ENCODE data around the gene SDS. TPM values are rescaled to one million over a fixed set of nuclear protein-coding genes. Genes with fewer than 3 reads are reported as not detected.

The SDS gene
- total and polyA plus RNA-seq, 2 of the 8 experiments (the other 6 are each of a cell fraction or from before 2014, with no cell fraction given) = 0.21 TPM; not detected in 1

- ChIA-PET POLR2A (ENCODE audit: partially characterized antibody) (no interaction called here), CTCF (ENCODE audit: partially characterized antibody) (interaction anchor here (1.0 to 1.5 kb wide), 3 partner anchors 13 to 27 kb away, joined by 3 to 5 read pairs (median 3); no protein-coding TSS in a partner anchor)
- no peak overlapping the region for H3K9ac ChIP-seq (replicated peaks in 1 of 4; ENCODE audit: extremely low read depth in 1 of 4, low read depth in 3 of 4, low read length in 3 of 4)
- no peak overlapping the region for H2AFZ ChIP-seq (ENCODE audit: low read length)
- WGBS, 2 experiments (ENCODE audit: extremely low coverage in 1 of 2, insufficient coverage in 1 of 2, insufficient read length in 1 of 2, insufficient replicate concordance in 2 of 2, low coverage in 1 of 2, low lambda C conversion rate in 2 of 2, missing lambda C conversion rate in 1 of 2) = 90% methylated on average over 4 of the region's 4 CpGs; no CpG with 5 or more reads in 1 of the 2 experiments
- DNase-seq (ENCODE audit: low read depth in 1 of 2, low spot score in 2 of 2) (no peak), FAIRE-seq (no peak)
- no peak overlapping the region for H2BK5ac ChIP-seq (ENCODE audit: low read depth, low read length)
- H2BK20ac ChIP-seq (ENCODE audit: low read length) = no peak overlapping the region
- H2BK12ac ChIP-seq (ENCODE audit: low read depth, low read length) = no peak overlapping the region
- H3K4me2 ChIP-seq (ENCODE audit: insufficient read depth in 1 of 2, low read depth in 2 of 2, low read length in 2 of 2) = no peak overlapping the region
- no peak overlapping the region for H4K8ac ChIP-seq (ENCODE audit: extremely low read depth, insufficient read depth, low read length)
- peaks cover 0 to 6% of the 10 kb centered on the region in 2 experiments for H4K20me1 ChIP-seq (replicated peaks in 1 of 2; ENCODE audit: control insufficient read depth in 1 of 2, insufficient read depth in 2 of 2, low read length in 2 of 2)
- peaks cover 0 to 7% (median 0%) of the 10 kb centered on the region in 4 experiments; a peak in 5 of 8 replicates for H3K36me3 ChIP-seq (ENCODE audit: control insufficient read depth in 2 of 4, insufficient read depth in 4 of 4, low read length in 3 of 4)
- H2BK120ac ChIP-seq (replicated peaks; ENCODE audit: low read depth, low read length) = no peak overlapping the region
- H3K4me1 ChIP-seq (replicated peaks in 1 of 4; ENCODE audit: control insufficient read depth in 3 of 4, insufficient read depth in 4 of 4, low read length in 3 of 4) = no peaks in the 10 kb centered on the region
- H3K79me1 ChIP-seq (ENCODE audit: low read depth, low read length) = peaks cover 4% of the 10 kb centered on the region; the same call in 1 of the 2 replicates
- H3K27me3 ChIP-seq (replicated peaks in 1 of 4; ENCODE audit: control insufficient read depth in 3 of 4, extremely low read depth in 1 of 4, insufficient read depth in 3 of 4, low read length in 3 of 4) = no peaks in the 10 kb centered on the region
- no peak overlapping the region for H2AK5ac ChIP-seq (ENCODE audit: low read depth, low read length)
- H4K91ac ChIP-seq (replicated peaks; ENCODE audit: insufficient read length, low read length) = no peak overlapping the region
- no peak overlapping the region for H4K5ac ChIP-seq (ENCODE audit: insufficient read length, low read depth, low read length)
- no peak overlapping the region for H3K14ac ChIP-seq (ENCODE audit: insufficient read length)
- H3K4me3 ChIP-seq (ENCODE audit: extremely low read depth in 1 of 4, insufficient read depth in 2 of 4, low read depth in 3 of 4, low read length in 4 of 4) = no peak overlapping the region
- H2BK15ac ChIP-seq (ENCODE audit: low read length) = no peak overlapping the region
- no peak overlapping the region for H3K23ac ChIP-seq (ENCODE audit: insufficient read length)
- H3K4ac ChIP-seq (replicated peaks; ENCODE audit: insufficient read length, low read depth, low read length) = no peak overlapping the region
- no peak overlapping the region for H3K18ac ChIP-seq (ENCODE audit: extremely low read depth, low read length)
- H3K23me2 ChIP-seq (ENCODE audit: low read depth, low read length) = peaks cover 5% of the 10 kb centered on the region; the same call in 1 of the 2 replicates
- H3K9me3 ChIP-seq (ENCODE audit: insufficient read depth in 2 of 2, low read depth in 1 of 2, low read length in 1 of 2) = no peaks in the 10 kb centered on the region
- no peak for TF ChIP-seq JUN (IDR thresholded peaks at IDR 0.05; ENCODE audit: low read depth, low read length)
- TF ChIP-seq POLR2AphosphoS5 (IDR thresholded peaks at IDR 0.05; ENCODE audit: low read depth, low read length) = no peak
- TF ChIP-seq RNF2 (IDR thresholded peaks at IDR 0.05; ENCODE audit: borderline replicate concordance, low read depth, low read length, missing control alignments, poor library complexity, severe bottlenecking) = no peak
- TF ChIP-seq ZNF274 (IDR thresholded peaks at IDR 0.05; ENCODE audit: borderline replicate concordance, extremely low read depth, low read length) = no peak
- TF ChIP-seq KDM5A (IDR thresholded peaks at IDR 0.05; ENCODE audit: low read length) = no peak
- TF ChIP-seq TAF7 (optimal IDR thresholded peaks at IDR 0.05; ENCODE audit: borderline replicate concordance, low read depth, low read length) = no peak
- TF ChIP-seq CTBP2 (IDR thresholded peaks at IDR 0.05; ENCODE audit: borderline replicate concordance, insufficient read depth, insufficient read length, low read length) = no peak
- no peak for TF ChIP-seq SP2 (IDR thresholded peaks at IDR 0.05; ENCODE audit: low read length)
- TF ChIP-seq, protein P1, sequence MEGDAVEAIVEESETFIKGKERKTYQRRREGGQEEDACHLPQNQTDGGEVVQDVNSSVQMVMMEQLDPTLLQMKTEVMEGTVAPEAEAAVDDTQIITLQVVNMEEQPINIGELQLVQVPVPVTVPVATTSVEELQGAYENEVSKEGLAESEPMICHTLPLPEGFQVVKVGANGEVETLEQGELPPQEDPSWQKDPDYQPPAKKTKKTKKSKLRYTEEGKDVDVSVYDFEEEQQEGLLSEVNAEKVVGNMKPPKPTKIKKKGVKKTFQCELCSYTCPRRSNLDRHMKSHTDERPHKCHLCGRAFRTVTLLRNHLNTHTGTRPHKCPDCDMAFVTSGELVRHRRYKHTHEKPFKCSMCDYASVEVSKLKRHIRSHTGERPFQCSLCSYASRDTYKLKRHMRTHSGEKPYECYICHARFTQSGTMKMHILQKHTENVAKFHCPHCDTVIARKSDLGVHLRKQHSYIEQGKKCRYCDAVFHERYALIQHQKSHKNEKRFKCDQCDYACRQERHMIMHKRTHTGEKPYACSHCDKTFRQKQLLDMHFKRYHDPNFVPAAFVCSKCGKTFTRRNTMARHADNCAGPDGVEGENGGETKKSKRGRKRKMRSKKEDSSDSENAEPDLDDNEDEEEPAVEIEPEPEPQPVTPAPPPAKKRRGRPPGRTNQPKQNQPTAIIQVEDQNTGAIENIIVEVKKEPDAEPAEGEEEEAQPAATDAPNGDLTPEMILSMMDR (IDR thresholded peaks at IDR 0.05; ENCODE audit: control extremely low read depth in 1 of 3, insufficient read depth in 1 of 3, low read depth in 1 of 3, low read length in 3 of 3) = no peak
- no peak overlapping the region for H3K27ac ChIP-seq (ENCODE audit: low read depth, low read length)
- H3K79me2 ChIP-seq (ENCODE audit: control insufficient read depth in 1 of 2, insufficient read depth in 2 of 2, low read length in 2 of 2) = no peaks in the 10 kb centered on the region
- H3K56ac ChIP-seq (replicated peaks; ENCODE audit: insufficient read length, low read depth, low read length) = no peak overlapping the region
Observed at GRCh38 chr12:113374823-113375428, 28.8 kb downstream of the SDS start.
